RPMI7951 (cell line): Measurements from ENCODE around the gene C13orf42. TPM values are rescaled to one million over a fixed set of nuclear protein-coding genes. Genes with fewer than 3 reads are reported as not detected.

Experiments
- DNase-seq: peaks from one replicate; pipeline ENCODE4 v3.0.0-alpha.2; 2012; ENCODE audit warnings: low read depth
- total RNA-seq: library from RNA; depleted of rRNA; stranded (reverse); fragments of >200 nt; shearing (Covaris generic); gene quantifications from 2 replicates; pipeline ENCODE4 v1.2.3, GENCODE V29; 2014; rRNA removed

The C13orf42 gene
- total RNA-seq, 1 experiment from 2014 or later: not detected

GRCh38 chr13:51033421-51034185 lies 77.5 kb downstream of the C13orf42 start:
- DNase-seq: no peak

GRCh38 chr13:51032831-51033230 lies 78.2 kb downstream of the C13orf42 start:
- DNase-seq: no peak

Other genes with a start within 250 kb of the C13orf42 start
- 65.7 and 70.3 TPM in 2 replicates for gene RNASEH2B, start 201.5 kb downstream of the C13orf42 start, total RNA-seq
- gene FAM124A, start 111.1 kb upstream of the C13orf42 start, total RNA-seq: 0.10 and 0.24 TPM in 2 replicates
- gene SERPINE3, start 228.4 kb upstream of the C13orf42 start, total RNA-seq: not detected in 2 replicates